Occipital lobe (tissue), 2 donors: ENCODE measurements around the gene PIWIL4. TPM values are rescaled to one million over a fixed set of nuclear protein-coding genes. Genes with fewer than 3 reads are reported as not detected.
"Not testable (repeated sequence)": the region's sequence is repeated elsewhere in the genome, so short reads cannot be mapped to it uniquely, and the experiment has no call there.

ENCODE experiments used
- DNase-seq: peaks from one replicate; lab custom pipeline; 2025; lab: John Stamatoyannopoulos, UW
- total RNA-seq: library from RNA; depleted of rRNA; stranded (reverse); fragments of >200 nt; gene quantifications from one replicate; pipeline ENCODE4 v1.2.3, GENCODE V29; 2014

PIWIL4 gene
- total RNA-seq, 1 donor from 2014 or later, result 5.8 TPM

- no peak for DNase-seq
Observed at GRCh38 chr11:94546886-94547285, 20.3 kb upstream of the PIWIL4 start.

DNA sequence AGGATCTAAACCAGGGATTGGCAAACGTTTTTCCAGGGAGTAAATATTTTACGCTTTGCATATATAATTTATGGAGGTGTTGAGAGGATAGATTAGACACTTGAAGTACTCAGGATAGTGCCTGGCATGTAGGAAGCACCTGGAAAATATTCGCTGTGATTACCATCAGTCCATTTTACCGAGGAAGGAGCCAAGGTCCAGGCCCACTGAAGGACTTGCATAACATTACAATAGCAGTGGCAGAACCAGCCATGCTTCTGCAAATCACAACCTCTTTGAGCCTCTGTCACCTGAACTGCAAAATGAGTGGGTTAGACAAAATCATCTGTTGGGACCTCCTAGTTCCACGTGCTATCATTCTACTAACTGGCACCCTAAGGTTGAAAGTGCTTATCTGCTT, 18.0 kb upstream of the PIWIL4 start:
- DNase-seq, result no peak

DNA sequence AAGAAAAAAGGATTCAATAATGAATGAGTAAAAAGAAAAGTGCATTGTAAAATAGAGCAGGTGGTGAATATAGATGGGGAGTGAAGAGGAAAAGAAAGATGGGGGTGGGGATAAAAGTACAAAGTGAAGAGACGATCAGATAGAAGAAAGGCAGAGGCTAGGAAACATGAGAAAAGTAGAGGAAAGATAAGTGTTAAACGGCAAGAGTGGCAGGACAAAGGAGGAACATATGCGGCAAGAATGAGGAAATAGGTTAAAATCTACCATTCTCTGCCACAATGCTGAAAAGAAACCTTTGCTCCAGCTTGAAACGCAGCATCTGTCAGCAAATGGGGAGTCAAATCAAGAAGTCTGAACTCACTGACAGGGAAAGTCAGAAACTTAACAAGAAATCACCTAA, 16.7 kb upstream of the PIWIL4 start:
- DNase-seq, result no peak

DNA sequence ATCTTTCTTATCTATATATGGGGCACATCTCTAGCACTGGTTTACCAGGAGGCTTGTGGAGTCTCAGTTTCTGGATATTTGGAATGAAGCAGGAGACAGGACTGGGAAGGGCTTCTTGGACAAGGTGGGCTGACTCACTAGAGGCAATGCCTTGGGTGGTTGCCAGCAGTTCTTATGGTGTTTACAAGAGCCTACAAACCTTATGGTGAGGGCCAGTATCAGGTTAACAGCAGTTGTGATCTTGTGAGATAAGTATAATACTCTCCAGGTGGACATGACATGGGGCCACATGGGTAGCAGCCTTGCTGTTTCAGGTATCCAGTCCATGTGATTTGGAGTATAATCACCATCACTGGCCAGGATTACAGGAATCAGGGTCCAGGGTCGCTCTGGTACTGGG, 13.2 kb upstream of the PIWIL4 start:
- no peak for DNase-seq

GRCh38 chr11:94555752-94556329, 11.3 kb upstream of the PIWIL4 start:
- DNase-seq, result not testable (repeated sequence)

- no peak for DNase-seq
Observed at GRCh38 chr11:94557421-94557820, 9.7 kb upstream of the PIWIL4 start.

DNA sequence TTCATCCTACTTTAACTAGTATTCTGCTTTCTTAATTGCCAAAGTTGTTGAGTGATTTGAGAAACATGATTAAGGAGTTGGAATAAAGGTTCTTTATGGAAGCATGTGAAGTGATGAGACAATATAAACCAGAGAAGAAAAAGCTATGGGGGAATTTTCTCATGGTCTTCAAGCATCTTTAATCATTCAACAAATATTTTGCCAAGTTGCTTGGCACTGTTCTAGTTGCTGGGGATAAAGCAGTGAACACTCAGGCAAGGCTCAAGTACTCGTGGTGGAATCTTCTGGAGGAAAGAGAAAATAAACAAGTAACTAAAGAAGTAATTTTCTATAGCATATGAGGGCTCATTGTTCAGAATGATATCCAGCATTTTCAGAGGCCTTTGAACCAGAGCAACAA, 9.2 kb upstream of the PIWIL4 start:
- no peak for DNase-seq

GRCh38 chr11:94558468-94558867, 8.7 kb upstream of the PIWIL4 start:
- no peak for DNase-seq

- DNase-seq, result no peak
Observed at GRCh38 chr11:94558932-94559331, 8.2 kb upstream of the PIWIL4 start.

GRCh38 chr11:94559361-94559760, 7.8 kb upstream of the PIWIL4 start:
- DNase-seq, result no peak

DNA sequence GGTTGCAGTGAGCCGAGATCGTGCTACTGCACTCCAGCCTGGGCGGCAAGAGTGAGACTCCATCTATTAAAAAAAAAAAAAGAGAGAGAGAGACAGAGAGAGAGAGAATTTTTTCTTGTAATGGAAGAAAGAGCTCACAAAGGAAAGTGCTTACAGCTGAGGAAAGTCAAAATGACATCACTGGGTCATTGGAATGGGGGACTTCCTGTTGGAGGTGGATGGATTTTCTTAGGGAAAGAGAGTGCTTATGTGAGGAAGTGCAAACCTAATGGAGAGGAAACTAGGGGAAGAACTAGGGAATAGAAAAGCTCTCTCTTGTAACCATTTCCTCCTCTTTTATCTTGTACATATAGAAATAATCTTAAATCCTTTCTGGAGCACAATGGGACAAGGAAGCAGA, 6.3 kb upstream of the PIWIL4 start:
- DNase-seq, result no peak

- no peak for DNase-seq
Observed at GRCh38 chr11:94563176-94563847, 3.9 kb upstream of the PIWIL4 start.

DNA sequence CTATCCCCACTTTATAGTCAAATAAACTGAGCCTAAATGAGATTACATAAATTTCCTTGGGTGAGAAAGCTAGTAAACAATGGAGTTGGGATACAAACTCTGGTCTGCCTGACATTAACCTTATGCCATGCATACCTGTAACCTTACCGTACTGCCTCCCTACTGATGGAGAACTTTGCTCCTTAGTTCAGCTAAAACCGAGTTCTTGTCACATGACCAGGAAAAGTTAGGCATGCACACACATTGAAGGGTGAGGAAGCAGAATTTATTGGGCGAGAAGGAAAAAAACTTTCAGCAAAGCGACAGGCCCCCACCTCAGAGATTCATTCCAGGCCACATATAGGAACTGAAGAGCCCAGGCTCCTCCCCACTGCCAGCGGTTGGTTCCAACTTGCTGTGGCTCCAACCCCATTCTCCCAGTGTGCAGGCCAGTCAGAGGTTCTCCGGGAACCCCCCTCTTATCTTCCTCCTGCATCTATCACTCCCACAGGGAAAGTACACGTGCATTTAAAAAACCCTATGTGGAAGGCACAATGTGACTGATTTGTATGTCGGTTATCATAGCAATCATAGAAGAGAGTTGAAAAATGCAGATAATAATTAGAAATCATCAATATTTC, 3.2 kb upstream of the PIWIL4 start:
- DNase-seq, result no peak

- no peak for DNase-seq
Observed at GRCh38 chr11:94568200-94568599, 1.0 kb downstream of the PIWIL4 start.

DNA sequence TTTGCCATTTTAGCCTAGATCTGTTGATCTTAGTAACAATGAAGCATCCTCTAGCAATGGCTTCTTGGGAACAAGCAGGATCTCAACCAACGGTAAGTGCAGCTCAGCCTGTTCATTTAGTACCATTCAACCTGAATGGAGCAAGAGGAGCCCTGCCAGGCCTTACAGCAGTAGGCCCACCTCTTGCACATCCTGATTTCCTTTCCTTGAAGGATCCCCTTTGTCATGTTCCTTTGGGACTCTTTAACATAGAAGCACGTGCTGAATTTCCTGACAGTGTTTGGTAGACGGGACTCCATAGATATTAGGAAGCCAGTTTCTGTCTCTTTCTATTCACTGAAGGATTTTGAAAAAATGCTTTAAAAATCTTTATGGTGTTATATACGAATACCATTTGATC, 1.5 kb downstream of the PIWIL4 start:
- DNase-seq, result no peak

DNA sequence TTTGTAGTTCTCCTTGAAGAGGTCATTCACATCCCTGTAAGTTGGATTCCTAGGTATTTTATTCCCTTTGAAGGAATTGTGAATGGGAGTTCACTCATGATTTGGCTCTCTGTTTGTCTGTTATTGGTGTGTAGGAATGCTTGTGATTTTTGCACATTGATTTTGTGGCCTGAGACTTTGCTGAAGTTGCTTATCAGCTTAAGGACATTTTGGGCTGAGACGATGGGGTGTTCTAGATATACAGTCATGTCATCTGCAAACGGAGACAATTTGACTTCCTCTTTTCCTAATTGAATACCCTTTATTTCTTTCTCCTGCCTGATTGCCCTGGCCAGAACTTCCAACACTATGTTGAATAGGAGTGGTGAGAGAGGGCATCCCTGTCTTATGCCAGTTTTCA, 5.8 kb downstream of the PIWIL4 start:
- not testable (repeated sequence) for DNase-seq

DNA sequence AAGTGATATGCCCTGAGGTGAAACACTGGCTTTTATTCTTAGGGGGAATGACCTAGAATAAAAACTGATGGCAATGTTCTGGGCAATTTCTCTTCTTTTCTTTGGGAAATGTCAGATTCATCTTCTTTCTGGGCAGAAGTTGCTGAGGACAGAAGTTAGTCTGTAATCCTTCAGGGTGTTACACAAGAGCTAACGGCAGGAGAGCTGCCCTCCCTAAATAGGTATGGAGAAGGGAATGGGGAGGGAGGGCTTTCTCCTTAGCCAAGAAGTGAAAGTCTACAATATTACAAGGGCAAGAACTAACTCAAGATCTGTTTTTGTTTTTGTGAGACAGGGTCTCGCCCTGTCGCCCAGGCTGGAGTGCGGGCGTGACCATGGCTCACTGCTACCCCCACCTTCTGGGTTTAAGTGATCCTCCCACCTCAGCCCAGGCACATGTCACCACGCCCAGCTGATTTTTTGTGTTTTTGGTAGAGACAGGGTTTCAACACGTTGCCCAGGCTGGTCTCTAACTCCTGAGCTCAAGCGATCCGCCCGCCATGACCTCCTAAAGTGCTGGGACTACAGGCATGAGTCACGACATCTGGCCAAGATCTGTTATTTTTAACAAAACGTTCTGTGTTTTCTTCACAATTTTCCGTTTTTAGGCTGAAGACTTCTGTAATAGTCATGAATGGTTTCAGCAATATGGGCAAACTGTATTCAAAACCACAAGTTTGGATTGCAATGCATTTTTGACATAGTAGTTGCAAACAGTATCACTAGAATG, 7.2 kb downstream of the PIWIL4 start:
- no peak for DNase-seq

GRCh38 chr11:94576306-94576705, 9.1 kb downstream of the PIWIL4 start:
- DNase-seq, result no peak

DNA sequence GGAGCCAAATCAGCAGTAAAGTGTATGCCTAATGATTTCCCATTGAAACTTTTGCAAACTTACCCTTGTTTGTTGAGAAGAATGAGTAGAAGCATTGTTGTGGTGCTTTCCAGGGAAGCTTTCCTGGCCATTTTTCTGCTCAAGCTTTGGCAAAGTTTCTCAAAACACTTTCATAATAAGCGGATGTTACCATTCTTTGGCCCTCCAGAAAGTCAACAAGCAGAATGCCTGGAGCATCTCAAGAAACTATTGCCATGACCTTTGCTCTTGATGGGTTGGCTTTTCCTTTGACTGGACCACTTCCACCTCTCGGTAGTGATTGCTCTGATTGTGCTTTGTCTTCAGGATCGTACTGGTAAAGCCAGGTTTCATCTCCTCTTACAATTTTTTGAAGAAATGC, 10.7 kb downstream of the PIWIL4 start:
- DNase-seq, result no peak

DNA sequence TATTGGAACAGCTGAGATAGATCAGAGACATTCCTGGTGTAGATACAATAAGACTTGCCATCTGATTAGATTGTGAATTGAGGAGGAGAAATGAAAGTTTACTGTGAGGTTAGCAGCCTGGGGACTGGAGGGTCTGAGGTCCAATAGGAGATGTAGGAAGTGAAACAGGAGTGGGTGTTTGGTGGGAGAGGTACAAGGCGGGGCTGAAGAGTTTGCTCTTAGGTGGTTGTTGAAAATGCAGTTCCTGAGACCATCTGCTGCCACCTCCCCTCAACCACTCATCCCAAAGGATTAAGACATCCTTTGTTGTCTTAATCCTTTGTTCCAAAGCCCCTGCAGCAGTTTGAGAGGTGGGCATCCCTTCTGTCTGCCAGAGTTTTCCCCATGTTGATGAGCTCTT, 14.8 kb downstream of the PIWIL4 start:
- no peak for DNase-seq

DNA sequence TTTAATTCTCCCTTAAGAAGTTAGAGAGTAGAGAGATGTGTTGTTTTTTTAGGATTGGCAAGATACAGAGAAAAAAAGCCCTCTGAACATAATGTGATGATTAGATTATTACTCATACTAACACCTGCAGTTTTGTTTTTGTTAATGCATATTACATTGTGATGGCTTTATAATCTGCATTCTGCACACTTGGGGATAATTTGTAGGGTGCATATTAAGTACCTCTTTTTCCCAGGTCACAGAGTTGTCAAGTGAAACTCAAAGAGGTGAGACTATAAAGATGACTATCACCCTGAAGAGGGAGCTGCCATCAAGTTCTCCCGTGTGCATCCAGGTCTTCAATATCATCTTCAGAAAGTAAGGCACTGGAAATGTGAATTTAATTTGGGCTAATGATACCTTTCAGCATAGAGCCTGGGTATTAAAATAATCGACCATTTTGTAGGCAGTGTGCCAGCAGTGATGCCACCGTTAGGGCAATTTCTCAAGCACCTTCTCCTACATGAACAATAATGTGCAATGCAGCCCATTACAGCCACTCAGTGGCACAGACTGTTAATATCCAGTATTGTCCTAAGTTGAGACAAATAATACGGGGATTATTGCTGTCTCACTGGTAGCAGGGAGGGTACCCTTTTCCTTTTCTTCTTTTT, 16.2 kb downstream of the PIWIL4 start:
- DNase-seq, result no peak
